GM12891 (cell line): ENCODE measurements around the gene COL6A2.

Experiments
- POLR2A ChIP-seq: IDR thresholded peaks from 2 replicates; pipeline ENCODE4 v1.6.1; 2011; ENCODE audit warnings: low read depth, low read length, control low read depth
- TAF1 ChIP-seq: IDR thresholded peaks from 2 replicates; pipeline ENCODE4 v1.6.1; 2011; ENCODE audit warnings: low read depth, low read length, control low read depth

- TF ChIP-seq POLR2A (no peak), TAF1 (no peak)
Observed at GRCh38 chr21:46119144-46119636, 21.3 kb downstream of the COL6A2 start.
